ENCODE measurements around the gene KCNH1. TPM values are rescaled to one million over a fixed set of nuclear protein-coding genes. Genes with fewer than 3 reads are reported as not detected.

Gene KCNH1
- total and polyA plus RNA-seq, 9 of the 15 experiments (the other 6 are each of a cell fraction or from before 2014, with no cell fraction given), result not detected

- CTCF ChIA-PET (ENCODE audit: low intra/inter-chr PET ratio), result no interaction called here
- no peak overlapping the region for H3K9ac ChIP-seq (ENCODE audit: insufficient read depth in 1 of 2, low read depth in 2 of 2, low read length in 2 of 2)
- no peaks in the 10 kb centered on the region for H3K79me2 ChIP-seq (ENCODE audit: control insufficient read depth, insufficient read depth, low read length)
- no peak for DNase-seq (ENCODE audit: extremely low read depth in 1 of 4, low spot score in 3 of 4)
- ATAC-seq, result no peak
- H3K9me3 ChIP-seq (replicated peaks; ENCODE audit: control insufficient read depth, insufficient read depth, low read depth, low read length), result no peaks in the 10 kb centered on the region
- POLR2A ChIA-PET, result no interaction called here
- no peak overlapping the region for H3K27ac ChIP-seq (ENCODE audit: extremely low read depth, low read depth, low read length)
- no peak for FAIRE-seq
- no peak overlapping the region for H2AFZ ChIP-seq (ENCODE audit: low read depth, low read length)
- 2% methylated on average over 7 of the region's 7 CpGs for WGBS (ENCODE audit: insufficient coverage, low coverage, missing lambda C conversion rate)
- H3K9me1 ChIP-seq (ENCODE audit: control insufficient read depth, insufficient read depth, low read length), result no peaks in the 10 kb centered on the region
- no peaks in the 10 kb centered on the region for H3K4me1 ChIP-seq (replicated peaks in 1 of 2; ENCODE audit: control insufficient read depth in 2 of 2, insufficient read depth in 2 of 2, low read length in 2 of 2)
- BruUV-seq (replicated peaks), result no TSS peak
- intact Hi-C loops (cut with micrococcal nuclease) (no loop called here), in situ Hi-C loops (cut with MboI) (no loop called here)
- no peaks in the 10 kb centered on the region for H3K36me3 ChIP-seq (ENCODE audit: control insufficient read depth, insufficient read depth, low read length)
- H3K4me3 ChIP-seq, result no peak overlapping the region
- no peaks in the 10 kb centered on the region for H4K20me1 ChIP-seq (replicated peaks; ENCODE audit: control insufficient read depth, insufficient read depth, low read length)
- TF ChIP-seq MYBL2 (IDR thresholded peaks at IDR 0.05; ENCODE audit: low read depth) (no peak), MYBL2 (CRISPR knock-in tag; IDR thresholded peaks at IDR 0.05; ENCODE audit: borderline replicate concordance) (no peak), UBTF (IDR thresholded peaks at IDR 0.05; ENCODE audit: borderline replicate concordance in 1 of 2, low read depth in 2 of 2, low read length in 2 of 2) (no peak), BRCA1 (IDR thresholded peaks at IDR 0.05) (no peak), BRCA1 (CRISPR knock-in tag; IDR thresholded peaks at IDR 0.05) (no peak), SRSF9 (IDR thresholded peaks at IDR 0.05; ENCODE audit: borderline replicate concordance, low read depth, low read length) (no peak), ZNF589 (CRISPR knock-in tag; IDR thresholded peaks at IDR 0.05; ENCODE audit: low read depth) (no peak), TAL1 (IDR thresholded peaks at IDR 0.05) (no peak)
- H3K27me3 ChIP-seq (ENCODE audit: control insufficient read depth in 2 of 2, insufficient read depth in 2 of 2, low read length in 2 of 2), result no peaks in the 10 kb centered on the region
- no peak overlapping the region for H3K4me2 ChIP-seq (ENCODE audit: insufficient read depth, low read length)
Observed at GRCh38 chr1:211014275-211014674, 119.7 kb downstream of the KCNH1 start.
